Vagina (tissue), 2 donors: ENCODE data around the gene PGC.

Experiments
- POLR2AphosphoS5 ChIP-seq, 2 donors: sonication (generic); formaldehyde crosslinking; IDR thresholded peaks; one replicate each; pipeline ENCODE4 v1.9.0; 2017; ENCODE audit warnings: antibody characterized with exemption in 2 of 2, mild to moderate bottlenecking in 2 of 2, low read depth in 1 of 2; ENCODE audit not compliant: insufficient read depth in 1 of 2
- TF ChIP-seq, protein P1 (sequence below), 3 experiments: fragments of 450-650 bp in 2 of 3; fragments of 200-600 bp in 1 of 3; sonication (generic) in 1 of 3; IDR thresholded peaks; one replicate each; pipeline ENCODE4 v1.5.1; 2017 to 2019; ENCODE audit warnings: antibody characterized with exemption in 3 of 3, mild to moderate bottlenecking in 2 of 3, moderate library complexity in 2 of 3

DNA sequence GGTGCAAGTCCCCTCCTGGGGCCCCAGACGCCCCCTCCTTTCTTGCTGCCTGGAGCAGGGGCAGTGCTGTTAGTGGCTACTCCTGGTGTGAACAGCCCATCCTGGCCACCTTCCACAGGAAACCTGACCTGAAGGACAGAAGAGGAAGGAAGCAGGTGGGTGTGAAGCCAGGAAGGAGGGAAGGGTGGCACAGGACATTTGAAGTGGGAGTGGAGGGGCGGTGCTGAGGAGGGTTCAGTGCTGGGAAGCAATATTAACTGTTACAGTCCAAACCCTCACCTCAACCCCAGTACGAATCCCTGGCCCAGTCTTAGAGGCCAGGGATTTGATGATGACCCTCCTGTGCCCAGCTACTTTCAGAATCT lies 34.2 kb upstream of the PGC start:
- no peak for TF ChIP-seq POLR2AphosphoS5 (IDR thresholded peaks at IDR 0.05; ENCODE audit: insufficient read depth in 1 of 2, low read depth in 1 of 2)
- TF ChIP-seq, protein P1, sequence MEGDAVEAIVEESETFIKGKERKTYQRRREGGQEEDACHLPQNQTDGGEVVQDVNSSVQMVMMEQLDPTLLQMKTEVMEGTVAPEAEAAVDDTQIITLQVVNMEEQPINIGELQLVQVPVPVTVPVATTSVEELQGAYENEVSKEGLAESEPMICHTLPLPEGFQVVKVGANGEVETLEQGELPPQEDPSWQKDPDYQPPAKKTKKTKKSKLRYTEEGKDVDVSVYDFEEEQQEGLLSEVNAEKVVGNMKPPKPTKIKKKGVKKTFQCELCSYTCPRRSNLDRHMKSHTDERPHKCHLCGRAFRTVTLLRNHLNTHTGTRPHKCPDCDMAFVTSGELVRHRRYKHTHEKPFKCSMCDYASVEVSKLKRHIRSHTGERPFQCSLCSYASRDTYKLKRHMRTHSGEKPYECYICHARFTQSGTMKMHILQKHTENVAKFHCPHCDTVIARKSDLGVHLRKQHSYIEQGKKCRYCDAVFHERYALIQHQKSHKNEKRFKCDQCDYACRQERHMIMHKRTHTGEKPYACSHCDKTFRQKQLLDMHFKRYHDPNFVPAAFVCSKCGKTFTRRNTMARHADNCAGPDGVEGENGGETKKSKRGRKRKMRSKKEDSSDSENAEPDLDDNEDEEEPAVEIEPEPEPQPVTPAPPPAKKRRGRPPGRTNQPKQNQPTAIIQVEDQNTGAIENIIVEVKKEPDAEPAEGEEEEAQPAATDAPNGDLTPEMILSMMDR (IDR thresholded peaks at IDR 0.05) = no peak
